NCI-H187 (cell line): ENCODE data around the gene TPH1.

Experiments
- DNase-seq, 2 experiments: peaks; one replicate each; lab custom pipeline; 2025; lab: John Stamatoyannopoulos, UW

Gene TPH1

DNA sequence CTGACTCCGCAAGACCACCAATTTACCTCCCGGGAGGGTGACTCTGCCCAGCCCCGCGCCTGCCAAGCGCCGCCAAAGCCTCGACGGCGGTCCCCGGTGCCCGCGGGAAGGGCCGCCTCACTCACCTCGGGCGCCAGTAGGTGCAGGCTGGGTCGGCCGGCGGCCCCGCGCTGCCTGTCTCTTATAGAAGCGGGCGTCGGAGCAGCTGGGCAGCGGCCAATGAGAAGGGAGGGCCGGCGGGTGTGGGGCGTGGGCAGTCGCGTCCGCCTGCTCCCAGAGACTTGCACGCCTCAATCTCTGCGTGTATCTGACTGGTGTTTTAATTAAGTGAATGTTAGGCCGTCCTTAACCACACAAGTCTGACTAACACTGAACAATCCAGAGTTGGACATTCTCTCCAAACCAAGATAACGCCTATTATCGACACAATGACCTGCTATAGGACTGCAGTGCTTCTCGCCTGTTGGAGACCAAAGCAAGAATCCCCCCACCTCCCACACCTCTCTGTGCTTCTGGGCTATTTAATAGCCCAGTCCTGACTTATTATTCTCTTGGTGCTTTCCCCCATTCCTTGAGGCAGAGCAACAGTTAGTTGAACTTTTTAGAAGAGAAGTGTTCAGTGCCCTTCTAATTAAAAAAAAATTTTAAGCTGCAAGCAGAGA, at the start of gene TPH1:
Gene TPH1 (minus strand): TSS at position 154 of the 662 bp plus-strand sequence. CDS start 5,507 bp downstream, outside the sequence.
- no peak for DNase-seq

DNA sequence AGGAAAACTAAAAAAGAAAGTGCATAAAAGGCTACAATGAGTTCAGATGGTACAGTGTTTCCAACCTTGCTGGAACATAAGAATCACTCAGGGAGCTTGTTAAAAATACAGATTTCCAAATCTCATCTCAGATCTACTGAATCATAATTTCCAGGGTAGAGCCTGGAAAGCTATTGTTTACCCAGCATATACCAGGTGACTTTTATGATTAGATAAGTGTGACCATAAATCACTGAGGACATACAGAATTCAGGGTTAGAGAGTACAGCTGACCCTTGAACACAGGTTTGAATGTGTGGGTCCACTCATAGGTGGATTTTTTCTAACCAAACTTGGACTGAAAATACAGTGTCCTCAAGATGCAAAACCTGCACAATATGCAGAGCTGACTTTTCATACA, 47.9 kb upstream of the TPH1 start:
- no peak for DNase-seq

DNA sequence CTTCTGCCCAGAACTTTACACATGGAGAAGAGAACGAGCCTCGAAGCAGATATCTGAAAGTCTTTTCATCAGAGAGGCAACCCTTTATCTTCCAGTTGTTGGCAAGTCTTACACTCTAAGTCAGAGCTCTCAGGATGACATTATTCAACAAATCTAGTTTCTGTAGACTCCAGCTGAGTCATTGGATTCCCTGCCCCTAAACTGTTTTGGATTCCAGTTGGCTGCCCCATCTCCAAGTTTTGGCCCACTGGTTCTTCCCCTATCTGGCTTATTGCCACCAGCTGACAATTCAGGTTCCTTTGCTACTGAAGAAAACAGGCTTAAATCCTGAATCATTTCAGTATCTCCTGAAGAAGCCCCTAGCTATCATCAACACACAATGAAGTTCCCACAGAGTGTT, 45.7 kb upstream of the TPH1 start:
- DNase-seq: no peak

DNA sequence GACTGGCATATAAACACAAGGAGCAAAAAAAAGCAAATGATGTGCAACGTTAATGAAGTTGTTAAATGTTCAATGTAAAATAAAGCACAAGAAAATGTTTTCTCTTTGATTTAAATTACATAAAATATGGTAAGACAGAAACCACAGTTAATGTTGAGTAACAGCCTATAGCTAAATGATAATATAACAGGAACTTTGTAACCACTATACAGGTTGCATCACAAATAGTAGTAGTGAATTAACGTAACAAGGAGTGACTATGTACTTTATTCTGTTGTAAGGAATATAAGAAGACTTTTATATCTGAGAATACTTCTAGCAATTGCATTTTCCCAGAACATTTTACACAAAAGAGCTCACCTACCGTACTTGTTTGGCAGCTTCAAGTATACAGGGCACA, 42.9 kb upstream of the TPH1 start:
- no peak for DNase-seq

DNA sequence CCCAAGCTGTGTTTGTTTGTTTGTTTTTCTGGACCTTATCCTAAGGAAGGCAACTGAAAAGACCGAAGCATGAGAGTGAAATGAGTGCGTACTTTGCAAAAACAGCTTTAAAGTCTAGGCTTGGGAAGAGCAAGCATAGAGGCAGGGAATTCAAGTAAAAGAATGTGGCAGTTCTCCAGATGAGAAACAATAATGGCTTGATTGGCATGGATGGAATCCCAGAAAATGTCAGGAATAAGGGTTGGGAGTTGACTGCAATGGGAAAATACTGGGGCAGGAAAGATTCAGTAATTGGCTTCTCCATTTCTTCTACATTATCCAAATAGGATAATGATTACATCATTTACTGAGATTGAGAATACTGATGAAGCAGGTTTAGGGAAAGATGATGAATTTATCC, 42.3 kb upstream of the TPH1 start:
- DNase-seq: no peak

DNA sequence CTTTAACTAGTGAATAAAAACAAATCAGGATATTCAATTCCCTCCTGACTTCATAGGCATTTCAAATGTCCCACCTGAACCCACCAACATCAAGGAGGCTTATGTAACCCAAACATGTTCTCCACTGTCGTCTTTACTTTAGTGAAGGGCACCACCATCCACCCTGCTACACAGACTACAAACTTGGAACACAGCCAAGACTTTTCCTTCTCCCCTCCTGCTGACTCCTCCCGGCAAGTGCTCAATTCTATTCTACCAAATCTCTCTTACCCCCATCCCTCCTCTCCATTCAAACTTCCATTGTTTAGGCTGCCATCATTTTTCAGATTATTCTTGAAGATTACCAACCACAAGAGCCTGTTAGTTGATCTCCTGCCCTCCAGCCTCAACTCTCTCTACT, 35.5 kb upstream of the TPH1 start:
- DNase-seq: no peak

DNA sequence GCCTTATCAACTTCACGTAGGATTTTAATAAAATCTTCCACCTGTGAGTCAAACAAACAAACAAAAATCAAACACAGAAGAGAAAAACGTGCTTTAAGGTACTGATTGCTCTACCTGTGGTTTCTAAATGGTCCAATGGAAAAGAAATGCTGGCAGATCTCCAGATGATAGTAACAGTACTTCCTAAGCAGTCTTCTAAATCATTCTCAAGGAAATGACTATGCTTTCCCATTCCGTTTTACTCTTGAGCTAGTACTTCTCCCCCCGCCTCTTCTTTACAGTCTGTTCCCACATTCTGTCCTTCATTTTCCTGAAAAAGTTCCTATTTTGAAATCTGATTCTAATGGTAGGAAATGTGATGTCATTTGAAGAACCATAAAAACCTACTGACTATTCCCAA, 34.4 kb upstream of the TPH1 start:
- no peak for DNase-seq

DNA sequence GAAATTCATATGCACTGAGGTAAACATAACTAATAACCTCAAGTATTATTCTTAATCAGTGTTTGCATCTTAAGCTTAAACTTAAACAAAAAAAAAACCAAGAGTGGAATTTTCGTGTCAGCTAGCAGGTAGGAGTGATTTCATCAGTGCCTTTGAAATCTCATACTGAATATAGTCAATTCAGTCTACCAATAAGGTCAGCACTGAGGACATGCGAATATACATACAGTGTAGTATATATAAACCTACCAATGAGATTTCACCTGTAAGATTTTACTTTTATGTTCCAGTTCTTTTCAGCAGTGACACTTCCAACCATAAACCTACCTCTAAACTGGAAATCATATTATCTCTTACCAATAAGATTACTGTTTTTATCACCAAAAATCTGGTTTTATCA, 32.8 kb upstream of the TPH1 start:
- DNase-seq: no peak

DNA sequence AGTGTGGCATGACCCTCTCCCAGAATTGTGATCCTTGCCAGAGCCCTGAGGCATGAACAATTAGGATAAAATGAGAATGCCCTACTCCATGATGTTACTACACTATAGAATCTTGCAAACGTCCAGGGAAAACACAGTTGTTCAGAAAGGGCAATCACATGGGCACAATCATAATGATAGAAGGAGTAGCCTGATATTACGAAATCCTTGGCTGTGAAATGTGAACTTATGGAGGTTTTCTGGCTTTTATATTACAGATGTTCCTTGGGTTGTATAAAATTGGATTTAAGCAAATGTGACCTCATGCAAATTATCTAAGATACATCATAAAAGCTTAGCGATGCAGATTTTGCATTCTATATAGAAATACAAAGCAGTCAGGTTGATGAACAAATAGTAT, 29.4 kb upstream of the TPH1 start:
- no peak for DNase-seq

DNA sequence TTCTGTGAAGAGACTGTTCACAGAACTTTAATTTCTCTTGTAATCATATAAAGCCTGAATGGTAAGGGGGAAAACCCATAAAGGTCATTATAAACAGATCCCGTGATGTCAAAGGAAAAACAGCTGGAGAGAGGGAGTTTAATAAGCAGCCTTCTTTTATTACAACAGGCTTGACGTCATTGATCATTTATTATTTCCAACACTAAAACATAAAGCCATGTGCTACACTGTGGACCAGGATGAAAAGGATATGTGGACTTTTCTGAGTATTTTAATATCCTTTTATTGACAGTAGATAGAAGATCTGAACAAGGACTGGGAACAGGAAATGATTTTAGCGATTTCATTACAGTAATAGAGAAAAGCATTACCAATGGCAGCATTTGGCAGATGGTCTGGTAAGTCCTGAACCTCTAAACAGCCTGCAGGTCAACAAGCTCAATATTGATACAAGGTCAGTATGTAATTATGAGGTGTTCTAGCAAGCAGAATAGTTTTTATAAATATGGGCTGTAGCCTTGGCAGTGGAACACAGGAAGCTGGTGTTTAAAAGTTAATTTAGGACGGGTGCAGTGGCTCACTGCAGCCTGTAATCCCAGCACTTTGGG, 25.1 kb upstream of the TPH1 start:
- no peak for DNase-seq

DNA sequence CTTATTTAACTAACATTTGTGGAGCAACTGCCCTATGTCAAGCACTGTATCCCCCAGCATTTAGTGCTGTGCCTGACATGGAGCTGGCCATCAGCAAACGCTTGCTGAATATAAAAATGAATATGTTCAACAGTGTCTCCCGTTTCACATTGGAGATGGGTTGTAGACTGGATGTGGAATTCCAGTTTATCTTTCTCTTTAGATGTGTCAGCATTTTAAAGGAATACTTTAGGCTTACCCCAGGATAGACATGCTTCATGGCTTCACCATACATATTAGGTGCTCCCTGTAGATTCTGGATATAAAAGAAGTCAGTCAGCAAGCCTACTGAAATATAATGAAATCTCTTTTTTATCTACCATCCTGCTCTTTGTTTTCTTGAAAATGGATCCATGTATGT, 21.3 kb upstream of the TPH1 start:
- no peak for DNase-seq

DNA sequence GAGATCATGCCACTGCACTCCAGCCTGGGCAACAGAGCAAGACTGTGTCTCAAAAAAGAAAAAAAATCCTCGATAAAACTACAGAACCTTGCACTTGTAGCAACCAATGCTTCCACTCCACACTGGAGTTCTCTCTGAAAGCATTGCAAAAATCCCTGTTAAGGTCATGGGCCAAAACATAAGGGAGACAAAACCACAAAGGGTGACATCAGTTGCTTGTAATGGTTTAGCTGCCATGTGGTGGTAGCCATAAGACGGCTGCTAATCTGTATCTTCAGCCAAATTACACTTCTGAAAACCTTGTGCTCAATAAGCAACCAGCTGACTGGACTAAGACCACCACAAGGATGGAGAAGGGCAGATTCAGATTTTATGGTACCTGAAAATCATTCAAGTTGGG, 20.6 kb upstream of the TPH1 start:
- DNase-seq: no peak

DNA sequence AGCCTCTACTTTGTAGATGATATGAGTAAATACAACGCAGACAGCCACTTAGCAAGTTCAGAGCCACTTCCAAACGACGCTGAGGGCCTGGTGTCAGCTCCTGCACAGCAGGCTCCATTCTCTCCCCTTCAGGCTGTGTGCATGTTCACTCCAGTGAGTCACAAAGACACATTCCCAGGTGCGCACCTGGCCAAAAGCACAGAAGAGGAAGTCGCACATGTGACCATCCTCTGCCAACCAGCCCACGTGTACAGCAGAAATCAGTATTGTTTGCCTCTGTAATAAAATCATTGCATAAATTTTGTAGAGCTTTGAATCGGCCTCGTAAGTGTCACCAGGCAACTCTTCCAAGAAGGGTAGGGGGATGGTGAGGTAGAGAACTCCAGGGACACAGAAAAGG, 19.5 kb upstream of the TPH1 start:
- DNase-seq: peak; percentile 79 to 83

DNA sequence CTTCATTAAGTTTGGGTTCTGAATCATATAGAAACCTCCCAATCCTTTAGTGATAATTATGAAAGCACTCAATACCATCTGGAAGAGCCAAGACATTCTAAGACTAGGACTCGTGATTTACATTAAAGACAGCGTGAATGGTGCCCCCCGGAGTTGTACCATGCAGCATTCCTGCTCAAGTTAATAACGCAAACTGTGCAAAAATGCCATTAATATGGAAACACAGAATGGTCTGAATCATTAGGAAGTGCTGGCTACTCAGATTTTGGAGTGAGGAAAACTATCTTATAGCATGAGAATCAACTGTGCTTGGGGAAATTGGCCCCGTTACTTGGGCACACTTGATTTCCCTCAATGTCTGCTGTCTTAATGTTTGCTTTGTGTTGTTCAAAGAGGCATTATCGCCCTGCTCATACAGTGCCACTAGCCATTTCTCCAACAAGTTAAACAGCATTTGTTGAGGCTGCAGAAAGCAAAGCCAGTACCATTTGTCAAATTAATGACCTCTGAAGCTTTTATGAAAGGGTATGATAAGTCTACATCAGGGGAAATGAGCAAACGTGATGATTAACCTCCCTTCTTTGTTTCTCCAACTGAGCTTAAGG, 18.5 kb upstream of the TPH1 start:
- DNase-seq: no peak

DNA sequence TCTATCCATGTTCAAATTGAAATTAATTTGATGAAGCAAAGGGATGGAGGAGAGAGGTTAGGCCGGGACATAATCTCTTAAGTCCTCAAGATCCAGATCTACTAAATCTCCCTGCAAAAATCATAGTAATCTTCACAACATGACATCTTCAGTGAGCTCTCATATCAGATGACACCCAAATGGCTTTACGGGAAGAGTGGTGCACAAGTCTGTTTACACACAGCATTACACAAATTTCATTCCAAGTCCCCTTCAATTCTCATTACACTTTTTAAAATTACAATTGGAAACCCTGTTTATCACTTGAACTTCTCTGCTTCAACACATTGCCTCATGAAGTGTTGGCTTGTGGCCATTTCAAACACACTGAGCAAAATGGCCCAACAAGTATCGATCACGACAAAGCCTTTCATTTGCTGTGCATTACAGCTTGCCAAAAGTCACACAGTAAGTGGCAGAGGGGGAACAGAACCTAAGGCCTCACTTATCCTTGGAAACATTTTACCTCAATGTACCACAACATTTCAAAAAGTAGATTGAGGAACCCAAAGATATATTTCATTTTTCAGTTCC, 17.9 kb upstream of the TPH1 start:
- peak; percentile 15 to 69 for DNase-seq

DNA sequence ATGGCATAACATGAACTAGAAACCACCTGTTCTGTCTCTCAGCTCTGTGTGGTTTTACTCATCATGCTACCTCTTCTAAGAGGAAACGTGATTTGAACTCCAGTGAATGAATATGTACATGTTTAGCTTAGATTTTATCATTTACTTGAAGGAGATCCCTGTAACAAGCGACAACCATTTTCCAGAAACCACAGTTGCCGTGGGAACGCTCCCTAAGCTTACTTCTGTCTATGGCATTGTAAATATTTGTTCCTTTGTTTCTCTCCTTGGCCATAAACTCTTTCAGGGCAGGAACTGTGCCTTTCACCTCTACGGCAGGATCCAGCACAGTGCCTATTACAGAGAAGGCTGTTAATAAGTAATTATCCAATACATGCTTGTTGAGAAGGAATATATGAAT, 17.1 kb upstream of the TPH1 start:
- peak in 1 of 2 experiments; percentile 7 for DNase-seq

DNA sequence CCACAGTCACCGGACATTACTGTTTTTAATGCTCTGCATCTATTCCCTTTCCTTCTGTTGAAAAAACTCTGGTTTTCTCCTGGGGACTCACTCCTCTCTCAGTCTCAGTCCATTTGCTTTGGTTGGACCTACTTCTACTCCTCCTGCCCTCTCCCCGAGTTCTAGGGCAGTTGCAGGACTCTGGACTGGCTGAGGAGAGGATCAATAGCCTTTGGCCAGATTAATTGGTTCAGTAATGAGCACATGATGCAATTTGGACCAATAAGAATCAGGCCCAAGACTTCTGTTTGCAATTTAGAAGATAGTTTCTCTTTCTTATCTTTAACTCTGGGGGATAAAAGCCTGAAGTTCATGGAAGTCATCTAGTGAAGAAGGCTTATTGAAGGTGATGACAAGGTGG, 15.3 kb upstream of the TPH1 start:
- DNase-seq: no peak

DNA sequence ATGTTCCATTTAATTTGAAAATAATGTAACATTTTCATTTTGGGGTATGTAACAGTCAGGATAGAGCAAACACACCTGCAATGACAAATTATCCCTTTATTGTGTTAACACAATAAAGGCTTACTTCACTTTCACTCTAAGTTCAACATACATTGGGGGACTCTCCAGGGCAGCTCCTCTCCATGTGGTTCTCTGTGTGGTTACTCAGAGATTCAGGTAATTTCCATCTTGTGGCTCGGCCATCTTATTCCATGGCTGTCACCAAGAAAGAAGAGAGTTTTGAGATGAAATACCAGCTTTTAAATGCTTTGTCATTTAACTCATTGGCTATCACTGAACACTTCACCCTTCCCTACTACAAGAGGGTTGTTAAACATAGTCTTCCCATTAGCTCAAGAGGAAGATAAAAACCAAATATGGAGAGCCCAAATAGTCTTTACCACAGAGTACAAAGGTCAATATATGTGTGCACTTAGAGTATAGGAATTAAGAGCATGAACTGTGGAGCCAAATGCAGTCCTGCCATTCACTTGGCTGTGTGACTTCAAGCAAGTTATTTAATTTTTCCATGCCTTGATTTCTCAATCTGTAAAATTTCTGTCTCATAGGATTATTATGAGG, 10.6 kb upstream of the TPH1 start:
- no peak for DNase-seq

DNA sequence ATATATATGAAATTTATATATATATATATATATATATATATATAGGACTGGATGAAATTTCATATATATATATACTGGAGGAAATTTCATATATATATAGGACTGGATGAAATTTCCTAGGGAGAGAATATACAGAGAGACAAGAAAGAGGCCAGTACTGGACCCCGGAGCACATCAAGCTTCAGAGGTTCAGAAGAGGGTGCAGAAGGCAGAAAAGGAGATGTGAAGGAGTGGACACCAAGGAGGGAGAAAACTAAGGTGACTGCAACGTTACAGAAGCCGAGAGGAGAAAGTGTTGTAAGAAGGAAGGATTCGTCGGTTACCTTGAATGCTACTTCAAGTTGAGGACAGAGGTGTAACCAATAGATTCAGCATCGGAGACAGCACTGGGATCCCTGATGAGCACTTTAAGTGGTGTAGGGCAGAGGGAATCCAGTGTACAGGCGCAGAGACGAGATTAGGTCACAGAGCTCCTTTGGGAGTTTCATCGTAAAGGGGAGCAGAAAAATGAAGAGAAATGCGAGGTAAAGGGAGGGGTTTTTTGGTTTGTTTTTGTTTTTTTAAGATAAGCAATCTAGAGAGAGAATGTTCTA, 8.5 kb upstream of the TPH1 start:
- DNase-seq: no peak

DNA sequence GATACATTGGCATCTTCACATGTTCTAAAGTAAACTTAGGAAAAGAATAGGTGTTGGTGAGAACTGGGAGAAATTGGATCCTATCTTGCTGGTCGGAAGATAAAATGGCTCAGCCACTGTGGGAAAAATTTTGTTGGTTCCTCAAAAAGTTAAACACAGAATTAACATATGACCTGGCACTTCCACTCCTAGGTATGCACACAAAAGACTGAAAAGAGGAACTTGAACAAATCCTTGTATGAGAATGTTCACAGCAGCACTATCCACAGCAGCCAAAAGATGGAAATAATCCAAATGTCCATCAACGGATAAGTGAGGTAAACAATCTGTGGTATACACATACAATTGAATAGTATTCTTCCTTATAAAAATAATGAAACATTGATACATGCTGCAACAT, 4.8 kb upstream of the TPH1 start:
- DNase-seq: no peak

DNA sequence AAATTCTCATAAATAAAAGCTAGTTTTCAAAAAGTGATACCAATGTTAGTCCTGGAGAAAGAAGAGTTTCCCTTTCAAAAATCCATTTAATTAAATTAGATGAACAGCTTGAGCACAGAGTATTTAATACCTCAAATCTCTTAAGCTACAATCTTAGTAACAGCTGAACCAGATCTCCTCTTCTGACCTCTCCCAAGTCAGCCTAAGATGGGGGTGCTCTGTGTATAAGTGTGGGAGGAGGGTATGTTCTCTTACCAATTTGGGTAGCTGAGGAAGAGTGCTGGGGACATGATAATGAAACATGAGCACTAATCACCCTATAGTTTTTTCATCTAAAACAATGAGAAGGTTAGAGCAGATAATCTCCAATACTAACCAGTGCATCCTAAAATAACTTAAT, 9.6 kb downstream of the TPH1 start:
- no peak for DNase-seq

DNA sequence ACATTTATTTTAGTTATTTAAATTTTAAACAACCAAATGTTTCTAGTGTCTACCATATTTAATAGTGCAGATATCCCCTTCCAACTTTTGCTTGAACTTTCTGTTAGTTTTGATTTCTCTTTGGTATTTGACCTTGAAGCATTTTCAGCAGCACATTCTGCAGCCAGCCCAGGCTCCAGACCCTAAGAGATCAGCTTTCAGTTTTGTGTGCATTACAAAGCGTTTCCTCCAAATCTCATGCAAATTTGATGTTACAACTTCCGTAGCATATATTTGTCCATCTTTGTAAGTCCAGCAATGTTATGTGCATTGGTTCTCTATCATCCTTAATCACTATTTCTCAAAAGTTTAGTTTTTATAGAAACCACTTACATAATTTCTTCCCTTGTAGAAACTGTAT, 18.6 kb downstream of the TPH1 start:
- no peak for DNase-seq

DNA sequence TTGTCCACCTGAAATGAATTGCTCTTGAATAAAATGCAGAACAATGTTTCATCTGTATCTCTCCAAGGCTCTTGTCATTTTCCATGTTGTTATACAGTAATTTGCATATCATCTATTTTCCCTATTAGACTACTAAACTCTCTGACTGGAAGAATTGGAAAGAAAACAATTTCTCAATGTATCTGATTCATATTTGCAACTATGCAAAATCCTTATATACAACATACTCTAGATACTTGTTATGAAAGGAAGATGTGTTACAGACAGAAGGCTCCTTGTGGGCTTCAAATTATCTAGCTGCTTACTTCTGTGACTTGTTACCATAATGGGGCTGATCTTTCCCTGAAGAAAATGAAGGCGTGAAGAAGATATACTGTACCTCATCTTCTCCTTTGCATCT, 23.6 kb downstream of the TPH1 start:
- DNase-seq: no peak
